ENCODE data around the gene TRIM67. TPM values are rescaled to one million over a fixed set of nuclear protein-coding genes. Genes with fewer than 3 reads are reported as not detected.

The TRIM67 gene
- total RNA-seq, 5 donors from 2014 or later (not counting 1 experiment from before 2014, with no cell fraction given) = not detected

GRCh38 chr1:231233735-231234417 is 72.0 kb downstream of the TRIM67 start:
- Histone ChIP-seq H3K4me1 (ENCODE audit: control insufficient read depth in 1 of 2, extremely low read depth in 1 of 2, insufficient read depth in 2 of 2, low read length in 2 of 2) (peaks cover 0 to 2% of the 10 kb centered on the region in 2 experiments), H3K4me3 (ENCODE audit: control insufficient read depth in 1 of 2, extremely low read depth in 1 of 2, low read length in 1 of 2) (no peak overlapping the region), H3K9me3 (no peaks in the 10 kb centered on the region), H3K27me3 (replicated peaks in 1 of 2; ENCODE audit: control insufficient read depth in 2 of 2, extremely low read depth in 1 of 2, insufficient read depth in 2 of 2, low read length in 1 of 2) (no peaks in the 10 kb centered on the region), H3K36me3 (ENCODE audit: control insufficient read depth in 2 of 2, extremely low read depth in 1 of 2, insufficient read depth in 1 of 2, low read length in 1 of 2) (peaks cover 3 to 56% of the 10 kb centered on the region in 2 donors), H3K27ac (ENCODE audit: low read length) (no peak overlapping the region)
- ChIA-PET CTCF (interaction anchor here in 1 of 2 donors (0.7 kb wide), 1 partner anchor 17 kb away, joined by 3 read pairs; no protein-coding TSS in a partner anchor), POLR2A (interaction anchor here in 1 of 2 donors (0.7 kb wide), 1 partner anchor 56 kb away, joined by 3 read pairs; no protein-coding TSS in a partner anchor)
- Mint-ChIP-seq H3K4me1 (peaks cover 49 to 74% (median 72%) of the 10 kb centered on the region in 3 donors), H3K4me3 (no peak overlapping the region), H3K9me3 (no peaks in the 10 kb centered on the region), H3K36me3 (peaks cover 56% of the 10 kb centered on the region), H3K27ac (no peak overlapping the region), H3K27me3 (no peaks in the 10 kb centered on the region)
- WGBS (ENCODE audit: insufficient coverage) = 91% methylated on average over 5 of the region's 8 CpGs
- DNase-seq (no peak), ATAC-seq (replicated peaks in 1 of 4) (no peak)

- Mint-ChIP-seq H3K4me1 (peaks cover 55 to 79% (median 78%) of the 10 kb centered on the region in 3 donors), H3K36me3 (peaks cover 59% of the 10 kb centered on the region)
These were observed 72.6 kb downstream of the TRIM67 start for GRCh38 chr1:231234506-231234905.

GRCh38 chr1:231235526-231236207 is 73.8 kb downstream of the TRIM67 start:
- Mint-ChIP-seq H3K27me3 (no peaks in the 10 kb centered on the region), H3K36me3 (peaks cover 52% of the 10 kb centered on the region), H3K9me3 (no peaks in the 10 kb centered on the region), H3K4me3 (no peak overlapping the region), H3K4me1 (peaks cover 59 to 79% (median 76%) of the 10 kb centered on the region in 3 donors), H3K27ac (no peak overlapping the region)
- DNase-seq (no peak), ATAC-seq (replicated peaks in 1 of 4) (no peak)
- no CpG with 5 or more reads among the region's 3 CpGs for WGBS (ENCODE audit: insufficient coverage)
- peaks cover 3 to 47% of the 10 kb centered on the region in 2 donors for H3K36me3 ChIP-seq (ENCODE audit: control insufficient read depth in 2 of 2, extremely low read depth in 1 of 2, insufficient read depth in 1 of 2, low read length in 1 of 2)
- no peaks in the 10 kb centered on the region for H3K9me3 ChIP-seq
- no peak overlapping the region for H3K27ac ChIP-seq (ENCODE audit: low read length)
- POLR2A ChIA-PET = interaction anchor here in 1 of 2 donors (0.6 kb wide), 1 partner anchor 360 kb away, joined by 3 read pairs; no protein-coding TSS in a partner anchor
- CTCF ChIA-PET = no interaction called here
- no peak overlapping the region for H3K4me3 ChIP-seq (ENCODE audit: control insufficient read depth in 1 of 2, extremely low read depth in 1 of 2, low read length in 1 of 2)
- peaks cover 8% of the 10 kb centered on the region in 2 experiments for H3K4me1 ChIP-seq (ENCODE audit: control insufficient read depth in 1 of 2, extremely low read depth in 1 of 2, insufficient read depth in 2 of 2, low read length in 2 of 2)
- H3K27me3 ChIP-seq (replicated peaks in 1 of 2; ENCODE audit: control insufficient read depth in 2 of 2, extremely low read depth in 1 of 2, insufficient read depth in 2 of 2, low read length in 1 of 2) = no peaks in the 10 kb centered on the region

More at GRCh38 chr1:231234506-231234905, 72.6 kb downstream of the TRIM67 start:
- Histone ChIP-seq H3K36me3 (ENCODE audit: control insufficient read depth in 2 of 2, extremely low read depth in 1 of 2, insufficient read depth in 1 of 2, low read length in 1 of 2) (peaks cover 3 to 51% of the 10 kb centered on the region in 2 donors), H3K27ac (ENCODE audit: low read length) (no peak overlapping the region), H3K4me3 (ENCODE audit: control insufficient read depth in 1 of 2, extremely low read depth in 1 of 2, low read length in 1 of 2) (no peak overlapping the region), H3K9me3 (no peaks in the 10 kb centered on the region), H3K4me1 (ENCODE audit: control insufficient read depth in 1 of 2, extremely low read depth in 1 of 2, insufficient read depth in 2 of 2, low read length in 2 of 2) (peaks cover 0 to 2% of the 10 kb centered on the region in 2 experiments), H3K27me3 (replicated peaks in 1 of 2; ENCODE audit: control insufficient read depth in 2 of 2, extremely low read depth in 1 of 2, insufficient read depth in 2 of 2, low read length in 1 of 2) (no peaks in the 10 kb centered on the region)
- ChIA-PET POLR2A (interaction anchor here in 1 of 2 donors (0.7 kb wide), 1 partner anchor 55 kb away, joined by 3 read pairs; no protein-coding TSS in a partner anchor), CTCF (interaction anchor here in 1 of 2 donors (0.7 kb wide), 1 partner anchor 17 kb away, joined by 3 read pairs; no protein-coding TSS in a partner anchor)
- WGBS (ENCODE audit: insufficient coverage) = 100% methylated on average over 3 of the region's 3 CpGs
- no peak for DNase-seq
- Mint-ChIP-seq H3K27me3 (no peaks in the 10 kb centered on the region), H3K4me3 (no peak overlapping the region), H3K9me3 (no peaks in the 10 kb centered on the region), H3K27ac (no peak overlapping the region)
- ATAC-seq (replicated peaks in 1 of 4) = no peak

- no peaks in the 10 kb centered on the region for H3K27me3 ChIP-seq (replicated peaks in 1 of 2; ENCODE audit: control insufficient read depth in 2 of 2, extremely low read depth in 1 of 2, insufficient read depth in 2 of 2, low read length in 1 of 2)
- Mint-ChIP-seq H3K4me3 (no peak overlapping the region), H3K27me3 (no peaks in the 10 kb centered on the region), H3K27ac (no peak overlapping the region), H3K9me3 (no peaks in the 10 kb centered on the region), H3K36me3 (peaks cover 47% of the 10 kb centered on the region), H3K4me1 (peaks cover 54 to 77% (median 71%) of the 10 kb centered on the region in 3 donors)
- peaks cover 8% of the 10 kb centered on the region in 2 experiments for H3K4me1 ChIP-seq (ENCODE audit: control insufficient read depth in 1 of 2, extremely low read depth in 1 of 2, insufficient read depth in 2 of 2, low read length in 2 of 2)
- H3K27ac ChIP-seq (ENCODE audit: low read length) = no peak overlapping the region
- H3K36me3 ChIP-seq (ENCODE audit: control insufficient read depth in 2 of 2, extremely low read depth in 1 of 2, insufficient read depth in 1 of 2, low read length in 1 of 2) = peaks cover 3 to 43% of the 10 kb centered on the region in 2 donors
- ChIA-PET POLR2A (no interaction called here), CTCF (no interaction called here)
- H3K9me3 ChIP-seq = no peaks in the 10 kb centered on the region
- WGBS (ENCODE audit: insufficient coverage) = 100% methylated on average over 1 of the region's 4 CpGs
- no peak overlapping the region for H3K4me3 ChIP-seq (ENCODE audit: control insufficient read depth in 1 of 2, extremely low read depth in 1 of 2, low read length in 1 of 2)
- ATAC-seq (replicated peaks in 1 of 4) (no peak), DNase-seq (no peak)
These were observed 74.3 kb downstream of the TRIM67 start for GRCh38 chr1:231236208-231236591.

- POLR2A ChIA-PET = no interaction called here
- DNase-seq (no peak), ATAC-seq (replicated peaks in 1 of 4) (no peak)
- no peaks in the 10 kb centered on the region for H3K9me3 ChIP-seq
- H3K36me3 Mint-ChIP-seq = peaks cover 43% of the 10 kb centered on the region
- H3K36me3 ChIP-seq (ENCODE audit: control insufficient read depth in 2 of 2, extremely low read depth in 1 of 2, insufficient read depth in 1 of 2, low read length in 1 of 2) = peaks cover 3 to 42% of the 10 kb centered on the region in 2 donors
- H3K27me3 Mint-ChIP-seq = no peaks in the 10 kb centered on the region
- no peak overlapping the region for H3K4me3 Mint-ChIP-seq
- CTCF ChIA-PET = no interaction called here
- H3K4me1 ChIP-seq (ENCODE audit: control insufficient read depth in 1 of 2, extremely low read depth in 1 of 2, insufficient read depth in 2 of 2, low read length in 2 of 2) = peaks cover 9 to 13% of the 10 kb centered on the region in 2 experiments
- H3K4me3 ChIP-seq (ENCODE audit: control insufficient read depth in 1 of 2, extremely low read depth in 1 of 2, low read length in 1 of 2) = no peak overlapping the region
- no peak overlapping the region for H3K27ac Mint-ChIP-seq
- peaks cover 55 to 79% (median 69%) of the 10 kb centered on the region in 3 donors for H3K4me1 Mint-ChIP-seq
- no peaks in the 10 kb centered on the region for H3K9me3 Mint-ChIP-seq
- WGBS (ENCODE audit: insufficient coverage) = 99% methylated on average over 5 of the region's 9 CpGs
- H3K27me3 ChIP-seq (replicated peaks in 1 of 2; ENCODE audit: control insufficient read depth in 2 of 2, extremely low read depth in 1 of 2, insufficient read depth in 2 of 2, low read length in 1 of 2) = no peaks in the 10 kb centered on the region
- no peak overlapping the region for H3K27ac ChIP-seq (ENCODE audit: low read length)
These were observed 75.1 kb downstream of the TRIM67 start for GRCh38 chr1:231236938-231237337.

GRCh38 chr1:231238298-231238697 is 76.4 kb downstream of the TRIM67 start:
- H3K4me1 ChIP-seq (ENCODE audit: control insufficient read depth in 1 of 2, extremely low read depth in 1 of 2, insufficient read depth in 2 of 2, low read length in 2 of 2) = peaks cover 20 to 21% of the 10 kb centered on the region in 2 experiments
- CTCF ChIA-PET = no interaction called here
- 100% methylated on average over 1 of the region's 1 CpG for WGBS (ENCODE audit: insufficient coverage)

More at GRCh38 chr1:231238298-231238697, 76.4 kb downstream of the TRIM67 start:
- H3K4me3 Mint-ChIP-seq = no peak overlapping the region
- H3K4me1 Mint-ChIP-seq = peaks cover 69 to 79% (median 72%) of the 10 kb centered on the region in 3 donors
- no peaks in the 10 kb centered on the region for H3K9me3 Mint-ChIP-seq
- no peak overlapping the region for H3K27ac ChIP-seq (ENCODE audit: low read length)
- no peak overlapping the region for H3K27ac Mint-ChIP-seq
- H3K9me3 ChIP-seq = no peaks in the 10 kb centered on the region
- H3K27me3 Mint-ChIP-seq = no peaks in the 10 kb centered on the region
- peaks cover 3 to 38% of the 10 kb centered on the region in 2 donors for H3K36me3 ChIP-seq (ENCODE audit: control insufficient read depth in 2 of 2, extremely low read depth in 1 of 2, insufficient read depth in 1 of 2, low read length in 1 of 2)
- no peak for ATAC-seq (replicated peaks in 1 of 4)
- no peaks in the 10 kb centered on the region for H3K27me3 ChIP-seq (replicated peaks in 1 of 2; ENCODE audit: control insufficient read depth in 2 of 2, extremely low read depth in 1 of 2, insufficient read depth in 2 of 2, low read length in 1 of 2)
- no peak overlapping the region for H3K4me3 ChIP-seq (ENCODE audit: control insufficient read depth in 1 of 2, extremely low read depth in 1 of 2, low read length in 1 of 2)
- peaks cover 32% of the 10 kb centered on the region for H3K36me3 Mint-ChIP-seq
- POLR2A ChIA-PET = interaction anchor here in 1 of 2 donors (0.5 kb wide), 1 partner anchor 1167 kb away, joined by 7 read pairs; no protein-coding TSS in a partner anchor
- DNase-seq = no peak
